Peyer's patch (tissue), 4 donors: ENCODE results near the gene PSD2. TPM values are rescaled to one million over a fixed set of nuclear protein-coding genes. Genes with fewer than 3 reads are reported as not detected.

Experiments
- DNase-seq, 3 donors: peaks; one replicate each; pipeline ENCODE4 v3.0.0-alpha.2; 2017 to 2019
- H3K27ac ChIP-seq, 4 donors: fragments of 200-600 bp; sonication (generic); one replicate each; pipeline ENCODE4 v1.5.1; 2016 to 2019
- H3K27me3 ChIP-seq, 2 donors: fragments of 200-600 bp; sonication (generic); one replicate each; pipeline ENCODE4 v1.5.1; 2019
- H3K36me3 ChIP-seq, 3 donors: fragments of 200-600 bp; sonication (generic); one replicate each; pipeline ENCODE4 v1.5.1; 2016 to 2019
- H3K4me1 ChIP-seq, 4 donors: fragments of 200-600 bp; sonication (generic); one replicate each; pipeline ENCODE4 v1.5.1; 2016 to 2019
- H3K4me3 ChIP-seq, 4 donors: fragments of 200-600 bp; sonication (generic); 1 replicate in 3 of 4; 2 replicates in 1 of 4; pipeline ENCODE4 v1.5.1; 2016 to 2019; ENCODE audit warnings: mild to moderate bottlenecking in 1 of 4
- H3K9me3 ChIP-seq, 4 donors: fragments of 200-600 bp; sonication (generic); one replicate each; pipeline ENCODE4 v1.5.1; 2016 to 2019; ENCODE audit warnings: mild to moderate bottlenecking in 1 of 4
- POLR2A ChIP-seq, 2 donors: fragments of 450-650 bp; IDR thresholded peaks; one replicate each; pipeline ENCODE4 v1.5.1; 2017; ENCODE audit warnings: antibody characterized with exemption in 2 of 2, mild to moderate bottlenecking in 2 of 2, moderate library complexity in 2 of 2
- total RNA-seq, 4 donors: library from RNA; depleted of rRNA; stranded (reverse); fragments of >200 nt; gene quantifications; one replicate each; pipeline ENCODE4 v1.1.0, GENCODE V29; 2016
- TF ChIP-seq, protein P1 (sequence below), 6 experiments: fragments of 450-650 bp in 4 of 6; fragments of 200-600 bp in 2 of 6; sonication (generic) in 1 of 6; IDR thresholded peaks; one replicate each; pipeline ENCODE4 v1.5.1; 2017 to 2019; ENCODE audit warnings: antibody characterized with exemption in 6 of 6, mild to moderate bottlenecking in 3 of 6, moderate library complexity in 1 of 6

The PSD2 gene
- total RNA-seq, 4 donors from 2014 or later, result not detected

- no peaks in the 10 kb centered on the region for H3K9me3 ChIP-seq
- no peaks in the 10 kb centered on the region for H3K4me1 ChIP-seq
- no peak overlapping the region for H3K4me3 ChIP-seq
- no peaks in the 10 kb centered on the region for H3K36me3 ChIP-seq
- H3K27me3 ChIP-seq, result no peaks in the 10 kb centered on the region
- TF ChIP-seq, protein P1, sequence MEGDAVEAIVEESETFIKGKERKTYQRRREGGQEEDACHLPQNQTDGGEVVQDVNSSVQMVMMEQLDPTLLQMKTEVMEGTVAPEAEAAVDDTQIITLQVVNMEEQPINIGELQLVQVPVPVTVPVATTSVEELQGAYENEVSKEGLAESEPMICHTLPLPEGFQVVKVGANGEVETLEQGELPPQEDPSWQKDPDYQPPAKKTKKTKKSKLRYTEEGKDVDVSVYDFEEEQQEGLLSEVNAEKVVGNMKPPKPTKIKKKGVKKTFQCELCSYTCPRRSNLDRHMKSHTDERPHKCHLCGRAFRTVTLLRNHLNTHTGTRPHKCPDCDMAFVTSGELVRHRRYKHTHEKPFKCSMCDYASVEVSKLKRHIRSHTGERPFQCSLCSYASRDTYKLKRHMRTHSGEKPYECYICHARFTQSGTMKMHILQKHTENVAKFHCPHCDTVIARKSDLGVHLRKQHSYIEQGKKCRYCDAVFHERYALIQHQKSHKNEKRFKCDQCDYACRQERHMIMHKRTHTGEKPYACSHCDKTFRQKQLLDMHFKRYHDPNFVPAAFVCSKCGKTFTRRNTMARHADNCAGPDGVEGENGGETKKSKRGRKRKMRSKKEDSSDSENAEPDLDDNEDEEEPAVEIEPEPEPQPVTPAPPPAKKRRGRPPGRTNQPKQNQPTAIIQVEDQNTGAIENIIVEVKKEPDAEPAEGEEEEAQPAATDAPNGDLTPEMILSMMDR (IDR thresholded peaks at IDR 0.05), result no peak
- TF ChIP-seq POLR2A (IDR thresholded peaks at IDR 0.05), result no peak
- DNase-seq, result no peak
- no peak overlapping the region for H3K27ac ChIP-seq
Measured at GRCh38 chr5:139822553-139823425, 27.2 kb downstream of the PSD2 start.

- H3K36me3 ChIP-seq, result no peaks in the 10 kb centered on the region
- no peaks in the 10 kb centered on the region for H3K27me3 ChIP-seq
- H3K9me3 ChIP-seq, result no peaks in the 10 kb centered on the region
- H3K4me1 ChIP-seq, result no peaks in the 10 kb centered on the region
- H3K4me3 ChIP-seq, result no peak overlapping the region
- TF ChIP-seq POLR2A (IDR thresholded peaks at IDR 0.05), result no peak
- TF ChIP-seq, protein P1 (IDR thresholded peaks at IDR 0.05), result no peak
- no peak for DNase-seq
- no peak overlapping the region for H3K27ac ChIP-seq
Measured at GRCh38 chr5:139823757-139824355, 28.2 kb downstream of the PSD2 start.

- H3K4me3 ChIP-seq, result no peak overlapping the region
- no peaks in the 10 kb centered on the region for H3K36me3 ChIP-seq
- no peak for TF ChIP-seq POLR2A (IDR thresholded peaks at IDR 0.05)
- TF ChIP-seq, protein P1 (IDR thresholded peaks at IDR 0.05), result no peak
- no peaks in the 10 kb centered on the region for H3K4me1 ChIP-seq
- no peak for DNase-seq
- no peaks in the 10 kb centered on the region for H3K27me3 ChIP-seq
- H3K27ac ChIP-seq, result no peak overlapping the region
- no peaks in the 10 kb centered on the region for H3K9me3 ChIP-seq
Measured at GRCh38 chr5:139825690-139826089, 30.1 kb downstream of the PSD2 start.

- peak in 1 of 3 donors; percentile 35 for DNase-seq
- Histone ChIP-seq H3K4me1 (no peaks in the 10 kb centered on the region), H3K27me3 (no peaks in the 10 kb centered on the region), H3K36me3 (no peaks in the 10 kb centered on the region), H3K27ac (no peak overlapping the region), H3K4me3 (no peak overlapping the region), H3K9me3 (no peaks in the 10 kb centered on the region)
- no peak for TF ChIP-seq POLR2A (IDR thresholded peaks at IDR 0.05)
- TF ChIP-seq, protein P1 (IDR thresholded peaks at IDR 0.05), result no peak
Measured at GRCh38 chr5:139828207-139828895, 32.7 kb downstream of the PSD2 start.

GRCh38 chr5:139829471-139829870 is 33.9 kb downstream of the PSD2 start:
- H3K4me1 ChIP-seq, result no peaks in the 10 kb centered on the region
- H3K9me3 ChIP-seq, result no peaks in the 10 kb centered on the region
- H3K4me3 ChIP-seq, result no peak overlapping the region
- DNase-seq, result no peak
- no peaks in the 10 kb centered on the region for H3K36me3 ChIP-seq
- TF ChIP-seq, protein P1 (IDR thresholded peaks at IDR 0.05), result no peak
- no peak for TF ChIP-seq POLR2A (IDR thresholded peaks at IDR 0.05)
- H3K27me3 ChIP-seq, result no peaks in the 10 kb centered on the region
- H3K27ac ChIP-seq, result no peak overlapping the region
